Bronchial epithelial cell (primary cell): ENCODE data around the gene MUCL1. TPM values are rescaled to one million over a fixed set of nuclear protein-coding genes. Genes with fewer than 3 reads are reported as not detected.
A peak's percentile ranks its signal among the peaks of the same experiment; 100 is the strongest.
"Not testable (repeated sequence)": the region's sequence is repeated elsewhere in the genome, so short reads cannot be mapped to it uniquely, and the experiment has no call there.

Experiments used
- DNase-seq: peaks from one replicate; pipeline ENCODE4 v3.0.0-alpha.2; 2010; ENCODE audit warnings: low read depth
- FAIRE-seq: peaks from 2 replicates; lab custom pipeline; 2011; peaks lifted over from hg19 to GRCh38; lab: Jason Lieb, UNC
- H3K27me3 ChIP-seq: 2 replicates; pipeline ENCODE4 v1.5.1; 2011; ENCODE audit warnings: low read length; ENCODE audit not compliant: control insufficient read depth, insufficient read depth
- H3K36me3 ChIP-seq: 2 replicates; pipeline ENCODE4 v1.5.1; 2011; ENCODE audit warnings: low read length; ENCODE audit not compliant: control insufficient read depth, insufficient read depth
- H3K4me3 ChIP-seq: 2 replicates; pipeline ENCODE4 v1.5.1; 2011; ENCODE audit warnings: mild to moderate bottlenecking, low read depth, low read length, control low read depth
- total RNA-seq: library from RNA; depleted of rRNA; stranded (reverse); fragments of >200 nt; gene quantifications from 2 replicates; pipeline ENCODE4 v1.2.1, GENCODE V29; 2014
- TF ChIP-seq, protein P1 (sequence below): IDR thresholded peaks from 2 replicates; pipeline ENCODE4 v1.5.1; 2011; ENCODE audit warnings: mild to moderate bottlenecking, moderate library complexity, low read length, control low read depth, inconsistent platforms; ENCODE audit not compliant: insufficient read depth, severe bottlenecking

The MUCL1 gene
- total RNA-seq, 1 donor from 2014 or later = not detected

DNA sequence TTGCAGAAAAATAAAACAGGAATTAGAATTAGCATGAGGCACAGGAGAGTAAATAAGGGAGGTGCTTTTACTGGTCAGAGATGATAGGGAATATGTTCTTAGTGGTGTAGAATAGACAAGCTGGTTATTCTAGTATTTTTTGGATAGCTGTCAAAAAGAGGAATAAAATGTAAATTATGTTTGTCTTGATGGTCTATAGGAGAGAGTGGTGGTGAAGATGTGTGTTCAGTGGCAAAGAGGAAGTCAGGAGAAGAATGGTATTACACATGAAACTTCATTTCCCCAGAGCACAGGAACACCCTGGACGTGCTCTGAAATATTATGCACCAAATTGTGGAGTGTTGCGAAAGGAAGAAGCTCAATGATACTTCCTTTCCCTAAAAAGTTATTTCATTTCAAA is 27.8 kb downstream of the MUCL1 start:
- TF ChIP-seq, protein P1, sequence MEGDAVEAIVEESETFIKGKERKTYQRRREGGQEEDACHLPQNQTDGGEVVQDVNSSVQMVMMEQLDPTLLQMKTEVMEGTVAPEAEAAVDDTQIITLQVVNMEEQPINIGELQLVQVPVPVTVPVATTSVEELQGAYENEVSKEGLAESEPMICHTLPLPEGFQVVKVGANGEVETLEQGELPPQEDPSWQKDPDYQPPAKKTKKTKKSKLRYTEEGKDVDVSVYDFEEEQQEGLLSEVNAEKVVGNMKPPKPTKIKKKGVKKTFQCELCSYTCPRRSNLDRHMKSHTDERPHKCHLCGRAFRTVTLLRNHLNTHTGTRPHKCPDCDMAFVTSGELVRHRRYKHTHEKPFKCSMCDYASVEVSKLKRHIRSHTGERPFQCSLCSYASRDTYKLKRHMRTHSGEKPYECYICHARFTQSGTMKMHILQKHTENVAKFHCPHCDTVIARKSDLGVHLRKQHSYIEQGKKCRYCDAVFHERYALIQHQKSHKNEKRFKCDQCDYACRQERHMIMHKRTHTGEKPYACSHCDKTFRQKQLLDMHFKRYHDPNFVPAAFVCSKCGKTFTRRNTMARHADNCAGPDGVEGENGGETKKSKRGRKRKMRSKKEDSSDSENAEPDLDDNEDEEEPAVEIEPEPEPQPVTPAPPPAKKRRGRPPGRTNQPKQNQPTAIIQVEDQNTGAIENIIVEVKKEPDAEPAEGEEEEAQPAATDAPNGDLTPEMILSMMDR = no peak
- no peak for FAIRE-seq
- no peaks in the 10 kb centered on the region for H3K36me3 ChIP-seq
- no peak for DNase-seq
- H3K4me3 ChIP-seq = no peak overlapping the region
- H3K27me3 ChIP-seq = no peaks in the 10 kb centered on the region

DNA sequence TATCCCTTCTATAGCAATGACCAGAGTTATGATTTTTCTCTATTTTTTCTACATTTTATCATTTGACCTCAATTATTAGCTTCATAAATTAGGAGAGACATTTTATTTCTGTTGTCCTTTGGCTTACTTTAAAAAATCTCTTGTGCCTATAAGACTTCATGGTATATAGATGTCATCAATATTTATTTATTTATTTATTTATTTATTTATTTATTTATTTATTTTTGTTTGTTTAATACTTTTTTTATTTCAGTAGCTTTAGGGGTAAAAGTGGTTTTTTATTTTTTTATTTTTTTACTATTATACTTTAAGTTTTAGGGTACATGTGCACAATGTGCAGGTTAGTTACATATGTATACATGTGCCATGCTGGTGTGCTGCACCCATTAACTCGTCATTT is 28.3 kb downstream of the MUCL1 start:
- H3K36me3 ChIP-seq, DNase-seq, H3K4me3 ChIP-seq, H3K27me3 ChIP-seq, FAIRE-seq: not testable (repeated sequence)

DNA sequence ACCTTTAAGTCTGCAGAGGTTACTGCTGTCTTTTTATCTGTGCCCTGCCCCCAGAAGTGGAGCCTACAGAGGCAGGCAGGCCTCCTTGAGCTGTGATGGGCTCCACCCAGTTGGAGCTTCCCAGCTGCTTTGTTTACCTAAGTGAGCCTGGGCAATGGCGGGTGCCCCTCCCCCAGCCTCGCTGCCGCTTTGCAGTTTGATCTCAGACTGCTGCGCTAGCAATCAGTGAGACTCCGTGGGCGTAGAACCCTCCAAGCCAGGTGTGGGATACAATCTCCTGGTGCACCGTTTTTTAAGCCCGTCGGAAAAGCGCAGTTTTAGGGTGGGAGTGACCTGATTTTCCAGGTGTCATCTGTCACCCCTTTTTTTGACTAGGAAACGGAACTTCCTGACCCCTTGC is 34.1 kb downstream of the MUCL1 start:
- H3K36me3 ChIP-seq, H3K27me3 ChIP-seq, FAIRE-seq, DNase-seq, H3K4me3 ChIP-seq: not testable (repeated sequence)

DNA sequence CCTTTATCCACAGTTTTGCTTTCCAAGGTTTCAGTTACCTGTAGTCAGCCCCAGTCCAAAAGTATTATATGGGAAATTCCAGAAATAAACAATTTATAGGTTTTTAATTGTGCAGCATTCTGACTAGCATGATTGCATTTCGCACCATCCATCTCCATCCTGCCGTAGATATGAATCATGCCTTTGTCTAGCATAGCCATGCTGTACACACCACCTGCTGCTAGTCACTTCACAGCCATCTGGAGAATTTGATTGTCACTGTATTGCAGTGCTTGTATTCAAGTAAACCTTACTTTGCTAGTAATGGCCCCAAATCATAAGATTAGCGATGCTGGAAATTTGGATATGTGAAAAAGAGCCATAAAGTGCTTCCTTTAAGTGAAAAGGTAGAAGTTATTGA is 36.0 kb downstream of the MUCL1 start:
- DNase-seq = peak; percentile 20
- Histone ChIP-seq H3K4me3 (no peak overlapping the region), H3K36me3 (no peaks in the 10 kb centered on the region), H3K27me3 (no peaks in the 10 kb centered on the region)
- TF ChIP-seq, protein P1 = no peak
- no peak for FAIRE-seq

DNA sequence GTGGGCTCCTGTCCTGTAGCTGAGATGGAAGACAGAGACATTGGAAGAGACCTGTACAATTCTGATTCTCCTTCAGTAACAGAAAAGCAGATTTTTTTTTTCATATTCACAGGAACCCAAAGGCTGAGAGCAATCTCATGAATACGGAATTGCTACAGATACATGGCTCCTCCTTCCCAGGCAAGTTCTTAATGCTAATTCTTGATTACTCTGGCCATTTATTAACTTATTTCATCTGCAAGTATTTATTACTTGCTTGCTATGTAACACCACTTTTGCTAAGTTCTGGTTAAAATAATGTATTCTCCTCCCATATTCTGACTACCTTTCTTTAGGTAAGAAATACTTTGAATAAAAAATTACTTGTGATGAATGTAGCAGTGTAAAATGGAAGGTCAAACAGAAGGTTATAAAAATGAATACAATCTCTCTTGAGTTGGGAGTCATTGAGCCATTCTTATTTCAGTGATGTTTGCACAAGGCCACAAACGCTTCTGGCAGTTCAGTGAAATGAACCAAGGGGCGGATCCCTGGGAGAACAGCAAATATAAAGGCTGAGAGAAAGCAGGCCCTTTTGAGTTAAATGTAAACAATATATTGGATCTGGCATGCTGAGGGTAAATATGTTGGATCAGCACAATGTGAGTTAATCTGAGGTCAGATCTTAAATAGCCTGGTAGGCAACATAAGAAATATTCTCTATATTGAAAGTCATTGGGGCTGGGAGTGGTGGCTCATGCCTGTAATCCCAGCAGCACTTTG is 37.6 kb downstream of the MUCL1 start:
- no peaks in the 10 kb centered on the region for H3K27me3 ChIP-seq
- FAIRE-seq (no peak), DNase-seq (peak; percentile 78)
- H3K36me3 ChIP-seq = no peaks in the 10 kb centered on the region
- TF ChIP-seq, protein P1 = no peak
- H3K4me3 ChIP-seq = no peak overlapping the region

Other genes starting within 250 kb of the MUCL1 start
- not detected in 2 replicates for gene LACRT, start 219.6 kb upstream of the MUCL1 start, total RNA-seq
- gene DCD, start 206.2 kb upstream of the MUCL1 start, total RNA-seq = not detected in 2 replicates
- gene TESPA1, start 130.2 kb downstream of the MUCL1 start, total RNA-seq = not detected in 2 replicates
- gene NEUROD4, start 165.5 kb downstream of the MUCL1 start, total RNA-seq = not detected in 2 replicates